ENCODE data around the gene TEX44.

TEX44 gene

GRCh38 chr2:231573096-231573495 is 19.6 kb upstream of the TEX44 start:
- H3K27me3 ChIP-seq (ENCODE audit: control insufficient read depth in 1 of 2, insufficient read depth in 1 of 2, low read length in 2 of 2) = peaks cover 0 to 7% of the 10 kb centered on the region in 2 experiments
- no peak overlapping the region for H2AFZ ChIP-seq (ENCODE audit: low read depth, low read length)
- no peak overlapping the region for H2AK5ac ChIP-seq (ENCODE audit: low read length, severe bottlenecking)
- peaks cover 2% of the 10 kb centered on the region for H3K4me1 ChIP-seq (ENCODE audit: control insufficient read depth, insufficient read depth, low read depth, low read length)
- no peaks in the 10 kb centered on the region for H3K36me3 ChIP-seq (ENCODE audit: control insufficient read depth in 1 of 2, insufficient read depth in 2 of 2, low read depth in 1 of 2, low read length in 2 of 2)
- no peak overlapping the region for H2BK15ac ChIP-seq (ENCODE audit: low read depth, poor library complexity, severe bottlenecking)
- no peak overlapping the region for H2BK5ac ChIP-seq (ENCODE audit: low read depth, low read length, poor library complexity, severe bottlenecking)
- no peaks in the 10 kb centered on the region for H3K79me1 ChIP-seq (replicated peaks; ENCODE audit: low read length, poor library complexity, severe bottlenecking)
- no peak overlapping the region for H3K9ac ChIP-seq (ENCODE audit: low read length)
- H3K4ac ChIP-seq (ENCODE audit: low read depth in 1 of 2, low read length in 2 of 2) = no peak overlapping the region
- no peak overlapping the region for H3K27ac ChIP-seq (ENCODE audit: low read length, poor library complexity, severe bottlenecking)
- H3K4me2 ChIP-seq (ENCODE audit: low read length, poor library complexity, severe bottlenecking) = no peak overlapping the region
- WGBS = 83% methylated on average over 1 of the region's 4 CpGs
- no peak overlapping the region for H3K18ac ChIP-seq (ENCODE audit: low read depth in 1 of 2, low read length in 2 of 2)
- H3K14ac ChIP-seq (ENCODE audit: low read length in 2 of 2) = no peak overlapping the region
- no peak overlapping the region for H3K4me3 ChIP-seq (ENCODE audit: insufficient read depth in 1 of 2, low read depth in 1 of 2, low read length in 2 of 2)
- no peak overlapping the region for H3K23ac ChIP-seq (ENCODE audit: low read length in 2 of 2)
- DNase-seq = no peak
- no peak overlapping the region for H4K8ac ChIP-seq (ENCODE audit: low read length)
- H3K9me3 ChIP-seq (ENCODE audit: control insufficient read depth, low read length) = no peaks in the 10 kb centered on the region
- no peak overlapping the region for H2BK12ac ChIP-seq (ENCODE audit: low read length in 2 of 2)
- H2BK120ac ChIP-seq (ENCODE audit: low read depth, low read length) = no peak overlapping the region
- H4K91ac ChIP-seq (ENCODE audit: low read length) = no peak overlapping the region

- no peak overlapping the region for H2BK12ac ChIP-seq (ENCODE audit: low read length in 2 of 2)
- H4K91ac ChIP-seq (ENCODE audit: low read length) = no peak overlapping the region
- no peaks in the 10 kb centered on the region for H3K9me3 ChIP-seq (ENCODE audit: control insufficient read depth, low read length)
- no peak overlapping the region for H3K14ac ChIP-seq (ENCODE audit: low read length in 2 of 2)
- 86% methylated on average over 14 of the region's 15 CpGs for WGBS
- peaks cover 0 to 3% of the 10 kb centered on the region in 2 experiments for H3K27me3 ChIP-seq (ENCODE audit: control insufficient read depth in 1 of 2, insufficient read depth in 1 of 2, low read length in 2 of 2)
- no peak overlapping the region for H4K8ac ChIP-seq (ENCODE audit: low read length)
- no peak overlapping the region for H3K4ac ChIP-seq (ENCODE audit: low read depth in 1 of 2, low read length in 2 of 2)
- no peak overlapping the region for H3K4me3 ChIP-seq (ENCODE audit: insufficient read depth in 1 of 2, low read depth in 1 of 2, low read length in 2 of 2)
- H2BK5ac ChIP-seq (ENCODE audit: low read depth, low read length, poor library complexity, severe bottlenecking) = no peak overlapping the region
- H3K27ac ChIP-seq (ENCODE audit: low read length, poor library complexity, severe bottlenecking) = no peak overlapping the region
- no peaks in the 10 kb centered on the region for H3K36me3 ChIP-seq (ENCODE audit: control insufficient read depth in 1 of 2, insufficient read depth in 2 of 2, low read depth in 1 of 2, low read length in 2 of 2)
- no peak overlapping the region for H2BK15ac ChIP-seq (ENCODE audit: low read depth, poor library complexity, severe bottlenecking)
- H3K23ac ChIP-seq (ENCODE audit: low read length in 2 of 2) = no peak overlapping the region
- no peak overlapping the region for H2BK120ac ChIP-seq (ENCODE audit: low read depth, low read length)
- H3K18ac ChIP-seq (ENCODE audit: low read depth in 1 of 2, low read length in 2 of 2) = no peak overlapping the region
- peaks cover 2% of the 10 kb centered on the region for H3K4me1 ChIP-seq (ENCODE audit: control insufficient read depth, insufficient read depth, low read depth, low read length)
- DNase-seq = no peak
- H2AFZ ChIP-seq (ENCODE audit: low read depth, low read length) = no peak overlapping the region
- H3K9ac ChIP-seq (ENCODE audit: low read length) = no peak overlapping the region
- H3K4me2 ChIP-seq (ENCODE audit: low read length, poor library complexity, severe bottlenecking) = no peak overlapping the region
- no peak overlapping the region for H2AK5ac ChIP-seq (ENCODE audit: low read length, severe bottlenecking)
- no peaks in the 10 kb centered on the region for H3K79me1 ChIP-seq (replicated peaks; ENCODE audit: low read length, poor library complexity, severe bottlenecking)
Measured at GRCh38 chr2:231573698-231574421, 18.8 kb upstream of the TEX44 start.

GRCh38 chr2:231575612-231576256 is 16.9 kb upstream of the TEX44 start:
- Histone ChIP-seq H2AK5ac (ENCODE audit: low read length, severe bottlenecking) (no peak overlapping the region), H3K23ac (ENCODE audit: low read length in 2 of 2) (no peak overlapping the region), H2BK120ac (ENCODE audit: low read depth, low read length) (no peak overlapping the region), H2BK15ac (ENCODE audit: low read depth, poor library complexity, severe bottlenecking) (no peak overlapping the region), H3K79me1 (replicated peaks; ENCODE audit: low read length, poor library complexity, severe bottlenecking) (no peaks in the 10 kb centered on the region), H2BK5ac (ENCODE audit: low read depth, low read length, poor library complexity, severe bottlenecking) (no peak overlapping the region), H4K91ac (ENCODE audit: low read length) (peak overlapping the region; percentile 5), H3K36me3 (ENCODE audit: control insufficient read depth in 1 of 2, insufficient read depth in 2 of 2, low read depth in 1 of 2, low read length in 2 of 2) (no peaks in the 10 kb centered on the region), H3K9me3 (ENCODE audit: control insufficient read depth, low read length) (no peaks in the 10 kb centered on the region), H3K18ac (ENCODE audit: low read depth in 1 of 2, low read length in 2 of 2) (no peak overlapping the region), H3K4me3 (ENCODE audit: insufficient read depth in 1 of 2, low read depth in 1 of 2, low read length in 2 of 2) (no peak overlapping the region), H3K4me2 (ENCODE audit: low read length, poor library complexity, severe bottlenecking) (no peak overlapping the region), H2BK12ac (ENCODE audit: low read length in 2 of 2) (no peak overlapping the region), H3K27ac (ENCODE audit: low read length, poor library complexity, severe bottlenecking) (no peak overlapping the region), H3K4ac (ENCODE audit: low read depth in 1 of 2, low read length in 2 of 2) (no peak overlapping the region), H3K27me3 (ENCODE audit: control insufficient read depth in 1 of 2, insufficient read depth in 1 of 2, low read length in 2 of 2) (peaks cover 3% of the 10 kb centered on the region in 2 experiments), H3K14ac (ENCODE audit: low read length in 2 of 2) (no peak overlapping the region), H3K4me1 (ENCODE audit: control insufficient read depth, insufficient read depth, low read depth, low read length) (no peaks in the 10 kb centered on the region), H2AFZ (ENCODE audit: low read depth, low read length) (no peak overlapping the region), H3K9ac (ENCODE audit: low read length) (no peak overlapping the region), H4K8ac (ENCODE audit: low read length) (no peak overlapping the region)
- DNase-seq = no peak
- WGBS = 94% methylated on average over 10 of the region's 10 CpGs

DNA sequence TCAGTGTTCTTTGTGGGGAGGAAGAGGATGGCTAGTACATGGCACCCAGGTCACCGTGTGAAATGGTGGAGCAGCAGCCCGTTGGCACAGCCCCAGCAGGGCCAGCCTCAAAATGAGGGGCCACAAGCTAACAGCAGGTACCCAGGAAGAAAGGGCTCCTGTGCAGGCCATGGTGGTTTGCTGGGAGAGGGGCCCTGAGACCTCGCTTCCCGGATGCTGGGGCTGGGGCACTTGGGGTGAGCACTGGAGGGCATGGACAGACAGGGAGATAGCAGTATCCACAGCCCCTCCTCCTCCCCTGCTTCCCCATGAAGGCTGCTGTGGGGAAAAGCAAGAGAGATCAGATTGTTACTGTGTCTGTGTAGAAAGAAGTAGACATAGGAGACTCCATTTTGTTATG is 16.2 kb upstream of the TEX44 start:
- DNase-seq = no peak
- H3K4ac ChIP-seq (ENCODE audit: low read depth in 1 of 2, low read length in 2 of 2) = no peak overlapping the region
- 85% methylated on average over 3 of the region's 4 CpGs for WGBS

More for the DNA sequence above, 16.2 kb upstream of the TEX44 start:
- Histone ChIP-seq H2AFZ (ENCODE audit: low read depth, low read length) (no peak overlapping the region), H2BK12ac (ENCODE audit: low read length in 2 of 2) (no peak overlapping the region), H3K4me3 (ENCODE audit: insufficient read depth in 1 of 2, low read depth in 1 of 2, low read length in 2 of 2) (no peak overlapping the region), H3K23ac (ENCODE audit: low read length in 2 of 2) (no peak overlapping the region), H3K4me1 (ENCODE audit: control insufficient read depth, insufficient read depth, low read depth, low read length) (no peaks in the 10 kb centered on the region), H3K27ac (ENCODE audit: low read length, poor library complexity, severe bottlenecking) (no peak overlapping the region), H3K36me3 (ENCODE audit: control insufficient read depth in 1 of 2, insufficient read depth in 2 of 2, low read depth in 1 of 2, low read length in 2 of 2) (no peaks in the 10 kb centered on the region), H3K14ac (ENCODE audit: low read length in 2 of 2) (no peak overlapping the region), H3K4me2 (ENCODE audit: low read length, poor library complexity, severe bottlenecking) (no peak overlapping the region), H2AK5ac (ENCODE audit: low read length, severe bottlenecking) (no peak overlapping the region), H2BK15ac (ENCODE audit: low read depth, poor library complexity, severe bottlenecking) (no peak overlapping the region), H3K9ac (ENCODE audit: low read length) (no peak overlapping the region), H3K79me1 (replicated peaks; ENCODE audit: low read length, poor library complexity, severe bottlenecking) (no peaks in the 10 kb centered on the region), H2BK5ac (ENCODE audit: low read depth, low read length, poor library complexity, severe bottlenecking) (no peak overlapping the region), H4K91ac (ENCODE audit: low read length) (peak overlapping the region; percentile 16), H3K9me3 (ENCODE audit: control insufficient read depth, low read length) (no peaks in the 10 kb centered on the region), H3K27me3 (ENCODE audit: control insufficient read depth in 1 of 2, insufficient read depth in 1 of 2, low read length in 2 of 2) (peaks cover 5% of the 10 kb centered on the region in 2 experiments), H4K8ac (ENCODE audit: low read length) (no peak overlapping the region), H2BK120ac (ENCODE audit: low read depth, low read length) (no peak overlapping the region), H3K18ac (ENCODE audit: low read depth in 1 of 2, low read length in 2 of 2) (no peak overlapping the region)
